CD4-positive, alpha-beta memory T cell (primary cell): Measurements from ENCODE around the gene EBF4. TPM values are rescaled to one million over a fixed set of nuclear protein-coding genes. Genes with fewer than 3 reads are reported as not detected.

Source experiments
- CTCF ChIA-PET: fragments of 350-600 bp; sonication (Branson Sonifier 250); formaldehyde crosslinking; loops from one replicate; lab custom pipeline; 2021; ENCODE audit warnings: inconsistent platforms; ENCODE audit not compliant: partially characterized antibody; lab: Charles Lee
- POLR2A ChIA-PET: fragments of 350-600 bp; sonication (Branson Sonifier 250); formaldehyde crosslinking; loops from one replicate; lab custom pipeline; 2021; ENCODE audit not compliant: partially characterized antibody; lab: Charles Lee
- DNase-seq, 5 donors: peaks; one replicate each; pipeline versions ENCODE4 v3.0.0 to v3.0.0-alpha.2; 2020 to 2022; ENCODE audit warnings: mixed read lengths in 1 of 5
- H3K27ac ChIP-seq: one replicate; pipeline ENCODE4 v1.7.0; 2013; ENCODE audit warnings: low read depth, low read length
- H3K27me3 ChIP-seq: 2 replicates; pipeline ENCODE4 v1.7.0; 2013; ENCODE audit warnings: mild to moderate bottlenecking, low read length, moderate library complexity; ENCODE audit not compliant: insufficient read depth
- H3K36me3 ChIP-seq: 2 replicates; pipeline ENCODE4 v1.7.0; 2013; ENCODE audit warnings: mild to moderate bottlenecking, low read length, moderate library complexity; ENCODE audit not compliant: insufficient read depth
- H3K4me1 ChIP-seq: 2 replicates; pipeline ENCODE4 v1.7.0; 2013; ENCODE audit warnings: mild to moderate bottlenecking, low read length, moderate library complexity; ENCODE audit not compliant: insufficient read depth
- H3K4me3 ChIP-seq, 2 donors: one replicate each; pipeline ENCODE4 v1.7.0; 2013; ENCODE audit warnings: low read length in 2 of 2, mild to moderate bottlenecking in 1 of 2
- H3K9me3 ChIP-seq, 2 donors: one replicate each; pipeline ENCODE4 v1.7.0; 2013; ENCODE audit warnings: low read length in 2 of 2, control low read depth in 1 of 2; ENCODE audit not compliant: control insufficient read depth in 1 of 2
- H3K27ac Mint-ChIP-seq, 7 donors: one replicate each; pipeline ENCODE4 v1.8.0; 2020 to 2021; ENCODE audit warnings: mixed read lengths in 7 of 7, mild to moderate bottlenecking in 6 of 7, inconsistent platforms in 3 of 7, moderate library complexity in 3 of 7
- H3K27me3 Mint-ChIP-seq, 2 donors: one replicate each; pipeline ENCODE4 v1.8.0; 2020 to 2021; ENCODE audit warnings: mixed read lengths in 2 of 2
- H3K36me3 Mint-ChIP-seq, 2 donors: one replicate each; pipeline ENCODE4 v1.8.0; 2020 to 2021; ENCODE audit warnings: mixed read lengths in 2 of 2, inconsistent platforms in 1 of 2, mild to moderate bottlenecking in 1 of 2
- H3K4me1 Mint-ChIP-seq, 4 donors: one replicate each; pipeline ENCODE4 v1.8.0; 2020 to 2021; ENCODE audit warnings: mixed read lengths in 4 of 4, mild to moderate bottlenecking in 1 of 4
- H3K4me3 Mint-ChIP-seq, 8 donors: one replicate each; pipeline ENCODE4 v1.8.0; 2020 to 2021; ENCODE audit warnings: mixed read lengths in 8 of 8, mild to moderate bottlenecking in 7 of 8, moderate library complexity in 6 of 8, inconsistent platforms in 3 of 8
- H3K9me3 Mint-ChIP-seq, 8 donors: one replicate each; pipeline ENCODE4 v1.8.0; 2020 to 2021; ENCODE audit warnings: mixed read lengths in 8 of 8, mild to moderate bottlenecking in 5 of 8, inconsistent platforms in 3 of 8, moderate library complexity in 1 of 8
- intact Hi-C: fragments of 100-400 bp; cut with micrococcal nuclease; formaldehyde crosslinking; loops from one replicate; pipeline ENCODE4 v1.15.1; 2023
- polyA plus RNA-seq, 2 donors: library from polyadenylated mRNA; unstranded; fragments of 300-500 nt; fragmentation: Illumina TruSeq; gene quantifications; one replicate each; pipeline ENCODE4 v1.2.3, GENCODE V29; 2021
- total RNA-seq, 2 experiments: library from RNA; stranded (reverse); gene quantifications; one replicate each; pipeline ENCODE4 v1.2.3, GENCODE V29; 2021

Gene EBF4
- total and polyA plus RNA-seq, 4 experiments from 2014 or later, result 0.65 to 3.1 (median 2.8) TPM; not detected in 1

DNA sequence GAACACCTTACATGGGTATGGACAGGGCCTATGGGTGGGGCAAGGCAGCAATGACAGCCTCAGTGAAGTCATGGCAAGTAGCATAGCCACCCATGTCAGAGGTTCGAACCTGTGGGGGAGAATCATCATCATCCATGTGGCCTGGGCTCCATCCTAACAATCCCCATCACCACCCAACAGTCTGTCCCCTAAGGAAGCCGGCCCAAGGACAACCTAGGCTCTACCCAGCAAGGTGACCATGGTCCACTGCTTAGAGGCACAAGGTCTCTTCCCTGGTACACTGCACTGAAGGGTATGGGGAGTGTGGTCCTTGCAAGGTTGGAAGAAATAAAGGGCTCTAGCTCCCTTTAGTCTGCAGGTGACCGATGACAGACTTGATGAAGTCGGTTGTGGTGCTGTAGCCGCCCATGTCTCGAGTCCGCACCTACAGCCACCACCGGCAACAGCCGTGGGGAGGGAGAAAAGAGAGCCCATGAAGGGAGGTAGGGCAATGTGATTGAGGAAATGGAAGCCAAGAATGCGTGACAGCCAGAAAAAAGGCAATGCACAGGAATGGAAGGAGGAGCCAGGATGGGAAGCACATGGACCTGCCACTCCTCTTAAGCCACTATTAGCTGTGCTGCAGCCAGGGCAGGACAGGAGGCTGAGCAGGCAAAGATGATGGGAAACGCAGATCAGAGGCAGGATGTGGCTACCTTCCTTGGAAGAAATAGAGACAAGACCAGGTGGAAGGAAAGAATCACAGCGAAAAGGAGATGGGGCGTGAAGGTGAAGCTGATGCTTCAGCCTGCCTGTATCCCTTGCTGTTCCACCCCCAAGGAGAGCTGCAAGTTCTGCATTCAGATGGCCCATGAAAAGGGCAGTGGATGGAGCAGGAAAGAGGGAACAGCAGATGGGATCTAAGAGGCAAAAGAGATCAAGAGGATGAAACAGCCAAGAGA is 33.9 kb upstream of the EBF4 start:
- no peak overlapping the region for H3K4me3 ChIP-seq
- POLR2A ChIA-PET, result interaction anchor here (1.0 kb wide), 1 partner anchor 10 kb away, joined by 3 read pairs; no protein-coding TSS in a partner anchor
- H3K4me1 ChIP-seq, result peaks cover 19% of the 10 kb centered on the region
- intact Hi-C loops, result no loop called here
- no peaks in the 10 kb centered on the region for H3K27me3 ChIP-seq
- Mint-ChIP-seq H3K27me3 (no peaks in the 10 kb centered on the region), H3K4me3 (peak overlapping the region in 2 of 8 donors; percentile 16 to 37), H3K4me1 (peaks cover 27 to 63% (median 37%) of the 10 kb centered on the region in 4 donors), H3K36me3 (peaks cover 79 to 89% of the 10 kb centered on the region in 2 donors), H3K27ac (peak overlapping the region in 6 of 7 donors; percentile 4 to 81 (median 72)), H3K9me3 (peaks cover 0 to 2% (median 0%) of the 10 kb centered on the region in 8 donors)
- CTCF ChIA-PET, result no interaction called here
- DNase-seq, result no peak
- peaks cover 72% of the 10 kb centered on the region for H3K36me3 ChIP-seq
- no peak overlapping the region for H3K27ac ChIP-seq
- no peaks in the 10 kb centered on the region for H3K9me3 ChIP-seq

DNA sequence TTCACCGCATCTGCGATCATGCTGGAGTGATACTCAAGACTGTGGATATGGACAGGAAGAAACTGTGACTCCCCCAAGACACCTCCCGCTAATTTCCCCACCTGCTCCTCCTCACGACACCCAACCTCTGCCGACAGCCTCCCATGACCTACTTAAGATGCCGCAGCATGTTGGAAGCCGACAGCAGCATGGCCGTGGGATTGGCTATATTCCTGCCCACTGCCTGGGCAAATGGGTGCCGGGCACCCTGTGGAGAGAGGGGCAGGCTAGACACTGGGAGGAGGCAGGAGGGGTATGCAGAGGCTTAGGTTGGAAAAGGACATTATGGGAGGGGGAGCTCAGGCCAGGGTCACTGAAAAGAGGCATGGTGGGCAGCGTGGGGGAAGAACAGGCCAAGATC is 33.0 kb upstream of the EBF4 start:
- Mint-ChIP-seq H3K27me3 (no peaks in the 10 kb centered on the region), H3K36me3 (peaks cover 80 to 84% of the 10 kb centered on the region in 2 donors), H3K9me3 (peaks cover 0 to 4% (median 0%) of the 10 kb centered on the region in 8 donors), H3K4me3 (peak overlapping the region in 1 of 8 donors; percentile 10), H3K4me1 (peaks cover 22 to 62% (median 35%) of the 10 kb centered on the region in 4 donors), H3K27ac (peak overlapping the region in 4 of 7 donors; percentile 50 to 72 (median 66))
- H3K36me3 ChIP-seq, result peaks cover 64% of the 10 kb centered on the region
- peaks cover 13% of the 10 kb centered on the region for H3K4me1 ChIP-seq
- no peak overlapping the region for H3K27ac ChIP-seq
- CTCF ChIA-PET, result no interaction called here
- intact Hi-C loops, result no loop called here
- H3K4me3 ChIP-seq, result no peak overlapping the region
- H3K27me3 ChIP-seq, result no peaks in the 10 kb centered on the region
- POLR2A ChIA-PET, result no interaction called here
- DNase-seq, result no peak
- no peaks in the 10 kb centered on the region for H3K9me3 ChIP-seq

- ChIA-PET CTCF (interaction anchor here (0.8 to 1.6 kb wide), 3 partner anchors 10 to 14 kb away, joined by 3 to 8 read pairs (median 5); no protein-coding TSS in a partner anchor), POLR2A (interaction anchor here (0.5 to 5.8 kb wide), 15 partner anchors 10 to 1532 kb away, joined by 3 to 180 read pairs (median 5); partner anchors contain the start of genes NOP56, PCED1A, SNRPB and VPS16)
- Mint-ChIP-seq H3K27me3 (no peaks in the 10 kb centered on the region), H3K27ac (peak overlapping the region; percentile 90 to 100 (median 98)), H3K4me3 (peak overlapping the region; percentile 87 to 98 (median 94)), H3K4me1 (peaks cover 18 to 39% (median 26%) of the 10 kb centered on the region in 4 donors), H3K9me3 (peaks cover 0 to 5% (median 0%) of the 10 kb centered on the region in 8 donors), H3K36me3 (peaks cover 41 to 45% of the 10 kb centered on the region in 2 donors)
- Histone ChIP-seq H3K4me3 (peak overlapping the region; percentile 57 to 93), H3K36me3 (peaks cover 27% of the 10 kb centered on the region), H3K27ac (peak overlapping the region; percentile 83), H3K4me1 (peaks cover 13% of the 10 kb centered on the region), H3K9me3 (no peaks in the 10 kb centered on the region), H3K27me3 (no peaks in the 10 kb centered on the region)
- no peak for DNase-seq
- intact Hi-C loops, result loop anchor here (5.0 kb wide), 1 partner anchor 179 kb away; the partner anchor contains the start of genes PCED1A and VPS16
These were observed 29.2 kb upstream of the EBF4 start for GRCh38 chr20:2663364-2663886.

- peak within 1 kb of the TSS; percentile 83 for H3K27ac ChIP-seq
- peak within 1 kb of the TSS; percentile 57 to 93 for H3K4me3 ChIP-seq
- Mint-ChIP-seq H3K4me3 (peak within 1 kb of the TSS; percentile 87 to 98 (median 94)), H3K36me3 (peaks cover 35 to 38% of the 10 kb centered on the region in 2 donors), H3K27ac (peak within 1 kb of the TSS; percentile 91 to 100 (median 98)), H3K4me1 (peaks cover 17 to 32% (median 25%) of the 10 kb centered on the region in 4 donors), H3K9me3 (peaks cover 0 to 6% (median 0%) of the 10 kb centered on the region in 8 donors), H3K27me3 (no peaks in the 10 kb centered on the region)
- no peaks in the 10 kb centered on the region for H3K9me3 ChIP-seq
- POLR2A ChIA-PET, result interaction anchor here (0.5 to 5.8 kb wide), 25 partner anchors 9 to 1532 kb away, joined by 3 to 180 read pairs (median 4); partner anchors contain the start of genes NOP56, PCED1A, PTPRA and SNRPB
- peaks cover 13% of the 10 kb centered on the region for H3K4me1 ChIP-seq
- no peaks in the 10 kb centered on the region for H3K27me3 ChIP-seq
- peaks cover 20% of the 10 kb centered on the region for H3K36me3 ChIP-seq
- peak; percentile 90 to 95 (median 91) for DNase-seq
- CTCF ChIA-PET, result interaction anchor here (1.3 to 1.7 kb wide), 4 partner anchors 9 to 139 kb away, joined by 5 to 8 read pairs (median 6); no protein-coding TSS in a partner anchor
- intact Hi-C loops, result loop anchor here (1.0 to 5.0 kb wide), 2 partner anchors 12 to 178 kb away; partner anchors contain the start of genes NOP56, PCED1A and VPS16
These were observed 28.5 kb upstream of the EBF4 start, which contains the start of gene IDH3B for GRCh38 chr20:2663887-2664719. IDH3B (minus strand) TSS chr20:2664216; CDS start chr20:2664188, 28 bp downstream.

- H3K9me3 Mint-ChIP-seq, result peaks cover 0 to 2% (median 0%) of the 10 kb centered on the region in 8 donors
- H3K4me3 Mint-ChIP-seq, result no peak overlapping the region
- no peak overlapping the region for H3K27ac Mint-ChIP-seq
- no peaks in the 10 kb centered on the region for H3K4me1 Mint-ChIP-seq
- intact Hi-C loops, result no loop called here
- Histone ChIP-seq H3K9me3 (no peaks in the 10 kb centered on the region), H3K36me3 (no peaks in the 10 kb centered on the region), H3K4me1 (no peaks in the 10 kb centered on the region), H3K27me3 (no peaks in the 10 kb centered on the region), H3K4me3 (no peak overlapping the region), H3K27ac (no peak overlapping the region)
- POLR2A ChIA-PET, result interaction anchor here (1.2 kb wide), 1 partner anchor 8 kb away, joined by 5 read pairs; no protein-coding TSS in a partner anchor
- CTCF ChIA-PET, result interaction anchor here (1.1 kb wide), 1 partner anchor 16 kb away, joined by 3 read pairs; no protein-coding TSS in a partner anchor
- H3K36me3 Mint-ChIP-seq, result no peaks in the 10 kb centered on the region
- DNase-seq, result no peak
- H3K27me3 Mint-ChIP-seq, result no peaks in the 10 kb centered on the region
These were observed 20.6 kb upstream of the EBF4 start for GRCh38 chr20:2671977-2672376.

DNA sequence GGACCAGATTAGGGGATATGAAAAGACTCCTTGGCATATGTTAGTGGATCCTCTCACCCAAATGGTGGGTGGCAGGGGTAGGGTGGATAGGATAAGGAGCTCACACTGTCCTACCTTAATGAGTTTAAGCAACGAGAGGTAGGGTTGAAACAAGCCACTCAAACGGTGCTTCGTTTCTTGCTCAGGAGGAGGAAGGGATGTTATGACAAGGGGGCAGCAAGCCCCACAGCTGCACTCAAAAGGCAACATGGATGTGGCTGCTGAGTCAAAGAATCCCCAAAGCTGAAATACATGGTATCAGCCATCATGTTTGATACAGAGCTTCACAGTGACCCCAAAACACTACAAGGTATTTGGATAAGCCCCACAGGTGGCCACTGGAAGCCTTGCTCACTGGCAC is 20.1 kb upstream of the EBF4 start:
- intact Hi-C loops, result no loop called here

More for the DNA sequence above, 20.1 kb upstream of the EBF4 start:
- H3K4me3 Mint-ChIP-seq, result no peak overlapping the region
- ChIA-PET CTCF (interaction anchor here (0.7 to 1.1 kb wide), 2 partner anchors 14 to 15 kb away, joined by 3 read pairs; no protein-coding TSS in a partner anchor), POLR2A (interaction anchor here (1.2 kb wide), 1 partner anchor 8 kb away, joined by 5 read pairs; no protein-coding TSS in a partner anchor)
- Histone ChIP-seq H3K27ac (no peak overlapping the region), H3K4me1 (no peaks in the 10 kb centered on the region), H3K4me3 (no peak overlapping the region), H3K36me3 (no peaks in the 10 kb centered on the region), H3K27me3 (no peaks in the 10 kb centered on the region), H3K9me3 (no peaks in the 10 kb centered on the region)
- no peaks in the 10 kb centered on the region for H3K36me3 Mint-ChIP-seq
- no peaks in the 10 kb centered on the region for H3K4me1 Mint-ChIP-seq
- peaks cover 0 to 2% (median 0%) of the 10 kb centered on the region in 8 donors for H3K9me3 Mint-ChIP-seq
- no peaks in the 10 kb centered on the region for H3K27me3 Mint-ChIP-seq
- no peak for DNase-seq
- no peak overlapping the region for H3K27ac Mint-ChIP-seq
